HG03045 (cell line): ENCODE results near the gene SGMS1.
A peak's percentile ranks its signal among the peaks of the same experiment; 100 is the strongest.
"Not testable (repeated sequence)": the region's sequence is repeated elsewhere in the genome, so short reads cannot be mapped to it uniquely, and the experiment has no call there.

ENCODE experiments used
- ATAC-seq: cut with Tn5 transposase; IDR thresholded peaks from one replicate; pipeline ENCODE4 v1.9.1; 2021; ENCODE audit warnings: mild to moderate bottlenecking, moderate library complexity; ENCODE audit not compliant: unreplicated experiment

SGMS1 gene

GRCh38 chr10:50387007-50387731 is 236.6 kb downstream of the SGMS1 start:
- peak; percentile 7 for ATAC-seq

- no peak for ATAC-seq
Measured at GRCh38 chr10:50385624-50386023, 238.1 kb downstream of the SGMS1 start.

- ATAC-seq, result no peak
Measured at GRCh38 chr10:50384898-50385297, 238.9 kb downstream of the SGMS1 start.

- no peak for ATAC-seq
Measured at GRCh38 chr10:50384238-50384637, 239.5 kb downstream of the SGMS1 start.

- no peak for ATAC-seq
Measured at GRCh38 chr10:50382576-50383023, 241.2 kb downstream of the SGMS1 start.

GRCh38 chr10:50381642-50382041 is 242.1 kb downstream of the SGMS1 start:
- no peak for ATAC-seq

GRCh38 chr10:50379616-50380015 is 244.1 kb downstream of the SGMS1 start:
- no peak for ATAC-seq

- no peak for ATAC-seq
Measured at GRCh38 chr10:50375745-50376144, 248.0 kb downstream of the SGMS1 start.

GRCh38 chr10:50375051-50375452 is 248.7 kb downstream of the SGMS1 start:
- ATAC-seq, result no peak

- ATAC-seq, result no peak
Measured at GRCh38 chr10:50373821-50374501, 249.8 kb downstream of the SGMS1 start.

- no peak for ATAC-seq
Measured at GRCh38 chr10:50369931-50370330, 253.8 kb downstream of the SGMS1 start.

GRCh38 chr10:50367732-50368131 is 256.0 kb downstream of the SGMS1 start:
- no peak for ATAC-seq

GRCh38 chr10:50366421-50366820 is 257.3 kb downstream of the SGMS1 start:
- not testable (repeated sequence) for ATAC-seq

- not testable (repeated sequence) for ATAC-seq
Measured at GRCh38 chr10:50364730-50365129, 259.0 kb downstream of the SGMS1 start.

GRCh38 chr10:50362547-50363125 is 261.1 kb downstream of the SGMS1 start:
- ATAC-seq, result peak; percentile 66

- ATAC-seq, result no peak
Measured at GRCh38 chr10:50361946-50362345, 261.8 kb downstream of the SGMS1 start.

GRCh38 chr10:50360077-50360850 is 263.5 kb downstream of the SGMS1 start:
- no peak for ATAC-seq

GRCh38 chr10:50358925-50359687 is 264.6 kb downstream of the SGMS1 start:
- ATAC-seq, result no peak

GRCh38 chr10:50358411-50358810 is 265.3 kb downstream of the SGMS1 start:
- ATAC-seq, result no peak

- not testable (repeated sequence) for ATAC-seq
Measured at GRCh38 chr10:50356481-50356832, 267.3 kb downstream of the SGMS1 start.
